Measurements from ENCODE around the gene PSMA8.

Gene PSMA8

GRCh38 chr18:26090130-26091046, 43.3 kb upstream of the PSMA8 start, which contains the start of gene SS18:
Gene SS18, minus strand, starts transcription at chr18:26090613. Its CDS starts 44 bp downstream, at chr18:26090569.
- peak within 1 kb of the TSS; percentile 81 for H3K4me3 ChIP-seq (ENCODE audit: low read depth, low read length)
- TF ChIP-seq ZNF629 (tag by site-specific recombination; IDR thresholded peaks at IDR 0.05) (0 out of 2 replicates have a peak, but pooled peaks have one; percentile 30), INSM2 (tag by site-specific recombination; IDR thresholded peaks at IDR 0.05) (0 out of 2 replicates have a peak, but pooled peaks have one; percentile 35), ZNF610 (tag by site-specific recombination; IDR thresholded peaks at IDR 0.05; ENCODE audit: borderline replicate concordance) (peak; percentile 60; the same call in 1 of the 2 replicates), HOXC10 (CRISPR knock-in tag; IDR thresholded peaks at IDR 0.05) (no peak), ZXDB (tag by site-specific recombination; IDR thresholded peaks at IDR 0.05) (peak; percentile 79), ZEB2 (tag by site-specific recombination; IDR thresholded peaks at IDR 0.05) (peak; percentile 64; the same call in 1 of the 2 replicates), ZBTB8A (tag by site-specific recombination; IDR thresholded peaks at IDR 0.05) (peak; percentile 96), ZNF423 (tag by site-specific recombination; IDR thresholded peaks at IDR 0.05) (no peak), ZNF561 (tag by site-specific recombination; IDR thresholded peaks at IDR 0.05; ENCODE audit: borderline replicate concordance) (0 out of 2 replicates have a peak, but pooled peaks have one; percentile 16), ZSCAN30 (tag by site-specific recombination; IDR thresholded peaks at IDR 0.05) (peak; percentile 49; the same call in 1 of the 2 replicates), SP7 (tag by site-specific recombination; IDR thresholded peaks at IDR 0.05) (peak; percentile 75), GLIS1 (tag by site-specific recombination; IDR thresholded peaks at IDR 0.05) (peak; percentile 45), ZNF747 (tag by site-specific recombination; IDR thresholded peaks at IDR 0.05) (no peak), ZFP41 (tag by site-specific recombination; IDR thresholded peaks at IDR 0.05; ENCODE audit: borderline replicate concordance) (no peak), GLIS2 (tag by site-specific recombination; IDR thresholded peaks at IDR 0.05) (peak; percentile 58), ZNF623 (tag by site-specific recombination; IDR thresholded peaks at IDR 0.05) (0 out of 2 replicates have a peak, but pooled peaks have one; percentile 15), ZNF239 (tag by site-specific recombination; IDR thresholded peaks at IDR 0.05) (0 out of 2 replicates have a peak, but pooled peaks have one; percentile 12), ZNF366 (tag by site-specific recombination; conservative IDR thresholded peaks at IDR 0.05) (0 out of 2 replicates have a peak, but pooled peaks have one; percentile 42), EGR2 (tag by site-specific recombination; IDR thresholded peaks at IDR 0.05; ENCODE audit: low read depth) (peak; percentile 68), ZNF558 (tag by site-specific recombination; IDR thresholded peaks at IDR 0.05) (no peak), ZNF148 (tag by site-specific recombination; IDR thresholded peaks at IDR 0.05; ENCODE audit: borderline replicate concordance) (0 out of 2 replicates have a peak, but pooled peaks have one; percentile 25), KLF9 (tag by site-specific recombination; IDR thresholded peaks at IDR 0.05; ENCODE audit: low read depth) (peak; percentile 83), ZFP3 (tag by site-specific recombination; IDR thresholded peaks at IDR 0.05; ENCODE audit: low read depth) (no peak), ZFP37 (tag by site-specific recombination; IDR thresholded peaks at IDR 0.05) (peak; percentile 79), ZNF341 (tag by site-specific recombination; IDR thresholded peaks at IDR 0.05; ENCODE audit: low read depth) (peak; percentile 67), ZNF600 (tag by site-specific recombination; IDR thresholded peaks at IDR 0.05) (peak; percentile 83), HOXA7 (CRISPR knock-in tag; IDR thresholded peaks at IDR 0.05; ENCODE audit: borderline replicate concordance) (no peak), ZNF768 (tag by site-specific recombination; IDR thresholded peaks at IDR 0.05) (no peak), PATZ1 (tag by site-specific recombination; IDR thresholded peaks at IDR 0.05) (peak; percentile 66; the same call in 1 of the 2 replicates), ZBTB17 (tag by site-specific recombination; IDR thresholded peaks at IDR 0.05) (peak; percentile 64; the same call in 1 of the 2 replicates), ZBTB48 (tag by site-specific recombination; IDR thresholded peaks at IDR 0.05) (peak; percentile 100)

More at GRCh38 chr18:26090130-26091046, 43.3 kb upstream of the PSMA8 start, which contains the start of gene SS18:
- CTCF ChIA-PET, result interaction anchor here (0.6 kb wide), 1 partner anchor 662 kb away, joined by 4 read pairs; no protein-coding TSS in a partner anchor
- POLR2A ChIA-PET, result interaction anchor here (1.6 kb wide), 1 partner anchor 15 kb away, joined by 4 read pairs; no protein-coding TSS in a partner anchor
- H3K9me3 ChIP-seq (ENCODE audit: control insufficient read depth, insufficient read depth, low read depth, low read length), result no peaks in the 10 kb centered on the region
- H3K27ac ChIP-seq (ENCODE audit: extremely low read depth, low read depth, low read length), result peak within 1 kb of the TSS; percentile 88
- H3K4me1 ChIP-seq (ENCODE audit: control insufficient read depth, insufficient read depth, low read length), result peaks cover 9% of the 10 kb centered on the region; the same call in 1 of the 2 replicates
- H3K36me3 ChIP-seq (ENCODE audit: control insufficient read depth in 2 of 2, insufficient read depth in 1 of 2, low read length in 2 of 2), result peaks cover 13 to 17% of the 10 kb centered on the region in 2 experiments; a peak in 2 of 3 replicates
